ENCODE results near the gene SCMH1. TPM values are rescaled to one million over a fixed set of nuclear protein-coding genes. Genes with fewer than 3 reads are reported as not detected.
A peak's percentile ranks its signal among the peaks of the same experiment; 100 is the strongest.

Gene SCMH1
- polyA plus RNA-seq, 1 of the 3 experiments (the other 2 are of a cell fraction) = 38.5 TPM

- no peak for TF ChIP-seq RAD21 (IDR thresholded peaks at IDR 0.05; ENCODE audit: low read length)
- TF ChIP-seq, protein P1, sequence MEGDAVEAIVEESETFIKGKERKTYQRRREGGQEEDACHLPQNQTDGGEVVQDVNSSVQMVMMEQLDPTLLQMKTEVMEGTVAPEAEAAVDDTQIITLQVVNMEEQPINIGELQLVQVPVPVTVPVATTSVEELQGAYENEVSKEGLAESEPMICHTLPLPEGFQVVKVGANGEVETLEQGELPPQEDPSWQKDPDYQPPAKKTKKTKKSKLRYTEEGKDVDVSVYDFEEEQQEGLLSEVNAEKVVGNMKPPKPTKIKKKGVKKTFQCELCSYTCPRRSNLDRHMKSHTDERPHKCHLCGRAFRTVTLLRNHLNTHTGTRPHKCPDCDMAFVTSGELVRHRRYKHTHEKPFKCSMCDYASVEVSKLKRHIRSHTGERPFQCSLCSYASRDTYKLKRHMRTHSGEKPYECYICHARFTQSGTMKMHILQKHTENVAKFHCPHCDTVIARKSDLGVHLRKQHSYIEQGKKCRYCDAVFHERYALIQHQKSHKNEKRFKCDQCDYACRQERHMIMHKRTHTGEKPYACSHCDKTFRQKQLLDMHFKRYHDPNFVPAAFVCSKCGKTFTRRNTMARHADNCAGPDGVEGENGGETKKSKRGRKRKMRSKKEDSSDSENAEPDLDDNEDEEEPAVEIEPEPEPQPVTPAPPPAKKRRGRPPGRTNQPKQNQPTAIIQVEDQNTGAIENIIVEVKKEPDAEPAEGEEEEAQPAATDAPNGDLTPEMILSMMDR (IDR thresholded peaks at IDR 0.05) = no peak
- TF ChIP-seq GATA2 (CRISPR knock-in tag; IDR thresholded peaks at IDR 0.05) = no peak
- no peak for TF ChIP-seq EP300 (IDR thresholded peaks at IDR 0.05; ENCODE audit: borderline replicate concordance in 1 of 2, low read depth in 1 of 2, low read length in 1 of 2)
- no peak for TF ChIP-seq CHD2 (IDR thresholded peaks at IDR 0.05; ENCODE audit: low read length, partially characterized antibody)
- no peak for TF ChIP-seq RFX5 (IDR thresholded peaks at IDR 0.05; ENCODE audit: low read length)
- no peak for TF ChIP-seq TAF1 (IDR thresholded peaks at IDR 0.05; ENCODE audit: borderline replicate concordance, low read depth, low read length)
- no peak for TF ChIP-seq EZH2phosphoT487 (IDR thresholded peaks at IDR 0.05; ENCODE audit: borderline replicate concordance, low read depth)
- TF ChIP-seq, protein P2, sequence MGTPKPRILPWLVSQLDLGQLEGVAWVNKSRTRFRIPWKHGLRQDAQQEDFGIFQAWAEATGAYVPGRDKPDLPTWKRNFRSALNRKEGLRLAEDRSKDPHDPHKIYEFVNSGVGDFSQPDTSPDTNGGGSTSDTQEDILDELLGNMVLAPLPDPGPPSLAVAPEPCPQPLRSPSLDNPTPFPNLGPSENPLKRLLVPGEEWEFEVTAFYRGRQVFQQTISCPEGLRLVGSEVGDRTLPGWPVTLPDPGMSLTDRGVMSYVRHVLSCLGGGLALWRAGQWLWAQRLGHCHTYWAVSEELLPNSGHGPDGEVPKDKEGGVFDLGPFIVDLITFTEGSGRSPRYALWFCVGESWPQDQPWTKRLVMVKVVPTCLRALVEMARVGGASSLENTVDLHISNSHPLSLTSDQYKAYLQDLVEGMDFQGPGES (IDR thresholded peaks at IDR 0.05; ENCODE audit: low read depth, low read length) = no peak
- TF ChIP-seq RCOR1 (IDR thresholded peaks at IDR 0.05; ENCODE audit: low read length) = no peak
- TF ChIP-seq MAX (IDR thresholded peaks at IDR 0.05; ENCODE audit: low read depth) = no peak
Observed at GRCh38 chr1:40985161-40985560, 256.9 kb downstream of the SCMH1 start (continued).

DNA sequence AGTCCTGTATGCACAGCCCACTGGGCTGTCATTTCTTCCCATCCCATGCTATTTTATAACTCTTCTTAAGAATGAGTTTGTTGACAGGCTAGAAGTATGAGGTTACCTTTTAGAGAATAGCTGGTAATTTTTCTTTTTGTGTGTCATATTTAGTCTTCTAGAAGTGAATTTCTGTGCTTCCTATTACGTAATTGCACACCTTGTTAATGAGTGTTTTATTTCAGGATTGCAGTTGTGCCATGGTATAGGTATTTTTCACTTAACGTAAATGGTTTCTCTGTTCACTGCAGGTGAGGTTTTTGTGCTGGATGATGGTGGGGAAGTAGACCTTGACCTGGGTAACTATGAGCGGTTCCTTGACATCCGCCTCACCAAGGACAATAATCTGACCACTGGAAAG is 257.6 kb downstream of the SCMH1 start:
- H2AFZ ChIP-seq (ENCODE audit: low read depth) = no peak overlapping the region
- no peak overlapping the region for H3K9ac ChIP-seq
- no peak overlapping the region for H3K4me3 ChIP-seq (ENCODE audit: low read depth in 2 of 2, low read length in 1 of 2)
- peaks cover 18% of the 10 kb centered on the region for H3F3A ChIP-seq (replicated peaks; ENCODE audit: insufficient read depth)
- peak overlapping the region; percentile 35; the same call in 1 of the 2 replicates for H3K4me2 ChIP-seq
- POLR2A ChIA-PET = no interaction called here
- H3K36me3 ChIP-seq (replicated peaks in 1 of 2; ENCODE audit: control insufficient read depth in 1 of 2, insufficient read depth in 2 of 2, low read length in 1 of 2) = peaks cover 51 to 58% of the 10 kb centered on the region in 2 experiments
- peaks cover 87% of the 10 kb centered on the region for H3K79me2 ChIP-seq (ENCODE audit: insufficient read depth)
- no peaks in the 10 kb centered on the region for H3K9me3 ChIP-seq
- peaks cover 50% of the 10 kb centered on the region for H4K20me1 ChIP-seq (ENCODE audit: insufficient read depth)
- peak overlapping the region in 1 of 2 experiments; percentile 46; a peak in 1 of 4 replicates for H3K27ac ChIP-seq (ENCODE audit: low read depth in 2 of 2, low read length in 1 of 2)
- no peaks in the 10 kb centered on the region for H3K9me2 ChIP-seq
- CTCF ChIA-PET = interaction anchor here (0.7 to 2.0 kb wide), 2 partner anchors 13 to 38 kb away, joined by 3 to 6 read pairs; no protein-coding TSS in a partner anchor
- no peaks in the 10 kb centered on the region for H3K27me3 ChIP-seq (ENCODE audit: insufficient read depth)
- WGBS (ENCODE audit: low lambda C conversion rate) = 95% methylated on average over 4 of the region's 4 CpGs
- H3K4me1 ChIP-seq (ENCODE audit: control insufficient read depth in 1 of 2, insufficient read depth in 2 of 2, low read depth in 1 of 2, low read length in 1 of 2) = peaks cover 16 to 36% of the 10 kb centered on the region in 2 experiments
- DNase-seq = no peak
- TF ChIP-seq, protein P3, sequence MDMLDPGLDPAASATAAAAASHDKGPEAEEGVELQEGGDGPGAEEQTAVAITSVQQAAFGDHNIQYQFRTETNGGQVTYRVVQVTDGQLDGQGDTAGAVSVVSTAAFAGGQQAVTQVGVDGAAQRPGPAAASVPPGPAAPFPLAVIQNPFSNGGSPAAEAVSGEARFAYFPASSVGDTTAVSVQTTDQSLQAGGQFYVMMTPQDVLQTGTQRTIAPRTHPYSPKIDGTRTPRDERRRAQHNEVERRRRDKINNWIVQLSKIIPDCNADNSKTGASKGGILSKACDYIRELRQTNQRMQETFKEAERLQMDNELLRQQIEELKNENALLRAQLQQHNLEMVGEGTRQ (IDR thresholded peaks at IDR 0.05; ENCODE audit: borderline replicate concordance, low read depth, low read length) = no peak
- TF ChIP-seq EZH2phosphoT487 (IDR thresholded peaks at IDR 0.05; ENCODE audit: borderline replicate concordance, low read depth) = no peak
- no peak for TF ChIP-seq ELF1 (IDR thresholded peaks at IDR 0.05)
- TF ChIP-seq SMC3 (IDR thresholded peaks at IDR 0.05; ENCODE audit: low read depth, low read length) = no peak
- TF ChIP-seq MXI1 (IDR thresholded peaks at IDR 0.05; ENCODE audit: low read depth, low read length) = no peak
- no peak for TF ChIP-seq CHD2 (IDR thresholded peaks at IDR 0.05; ENCODE audit: low read length, partially characterized antibody)
- TF ChIP-seq EP300 (IDR thresholded peaks at IDR 0.05; ENCODE audit: borderline replicate concordance in 1 of 2, low read depth in 1 of 2, low read length in 1 of 2) = no peak
- no peak for TF ChIP-seq RCOR1 (IDR thresholded peaks at IDR 0.05; ENCODE audit: low read length)
- no peak for TF ChIP-seq MAX (IDR thresholded peaks at IDR 0.05; ENCODE audit: low read depth)
- TF ChIP-seq, protein P4, sequence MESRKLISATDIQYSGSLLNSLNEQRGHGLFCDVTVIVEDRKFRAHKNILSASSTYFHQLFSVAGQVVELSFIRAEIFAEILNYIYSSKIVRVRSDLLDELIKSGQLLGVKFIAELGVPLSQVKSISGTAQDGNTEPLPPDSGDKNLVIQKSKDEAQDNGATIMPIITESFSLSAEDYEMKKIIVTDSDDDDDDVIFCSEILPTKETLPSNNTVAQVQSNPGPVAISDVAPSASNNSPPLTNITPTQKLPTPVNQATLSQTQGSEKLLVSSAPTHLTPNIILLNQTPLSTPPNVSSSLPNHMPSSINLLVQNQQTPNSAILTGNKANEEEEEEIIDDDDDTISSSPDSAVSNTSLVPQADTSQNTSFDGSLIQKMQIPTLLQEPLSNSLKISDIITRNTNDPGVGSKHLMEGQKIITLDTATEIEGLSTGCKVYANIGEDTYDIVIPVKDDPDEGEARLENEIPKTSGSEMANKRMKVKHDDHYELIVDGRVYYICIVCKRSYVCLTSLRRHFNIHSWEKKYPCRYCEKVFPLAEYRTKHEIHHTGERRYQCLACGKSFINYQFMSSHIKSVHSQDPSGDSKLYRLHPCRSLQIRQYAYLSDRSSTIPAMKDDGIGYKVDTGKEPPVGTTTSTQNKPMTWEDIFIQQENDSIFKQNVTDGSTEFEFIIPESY (IDR thresholded peaks at IDR 0.05; ENCODE audit: borderline replicate concordance, low read depth) = no peak
- no peak for TF ChIP-seq FOXM1 (IDR thresholded peaks at IDR 0.05; ENCODE audit: low read depth)
- TF ChIP-seq JUND (IDR thresholded peaks at IDR 0.05) = no peak
- TF ChIP-seq, protein P5, sequence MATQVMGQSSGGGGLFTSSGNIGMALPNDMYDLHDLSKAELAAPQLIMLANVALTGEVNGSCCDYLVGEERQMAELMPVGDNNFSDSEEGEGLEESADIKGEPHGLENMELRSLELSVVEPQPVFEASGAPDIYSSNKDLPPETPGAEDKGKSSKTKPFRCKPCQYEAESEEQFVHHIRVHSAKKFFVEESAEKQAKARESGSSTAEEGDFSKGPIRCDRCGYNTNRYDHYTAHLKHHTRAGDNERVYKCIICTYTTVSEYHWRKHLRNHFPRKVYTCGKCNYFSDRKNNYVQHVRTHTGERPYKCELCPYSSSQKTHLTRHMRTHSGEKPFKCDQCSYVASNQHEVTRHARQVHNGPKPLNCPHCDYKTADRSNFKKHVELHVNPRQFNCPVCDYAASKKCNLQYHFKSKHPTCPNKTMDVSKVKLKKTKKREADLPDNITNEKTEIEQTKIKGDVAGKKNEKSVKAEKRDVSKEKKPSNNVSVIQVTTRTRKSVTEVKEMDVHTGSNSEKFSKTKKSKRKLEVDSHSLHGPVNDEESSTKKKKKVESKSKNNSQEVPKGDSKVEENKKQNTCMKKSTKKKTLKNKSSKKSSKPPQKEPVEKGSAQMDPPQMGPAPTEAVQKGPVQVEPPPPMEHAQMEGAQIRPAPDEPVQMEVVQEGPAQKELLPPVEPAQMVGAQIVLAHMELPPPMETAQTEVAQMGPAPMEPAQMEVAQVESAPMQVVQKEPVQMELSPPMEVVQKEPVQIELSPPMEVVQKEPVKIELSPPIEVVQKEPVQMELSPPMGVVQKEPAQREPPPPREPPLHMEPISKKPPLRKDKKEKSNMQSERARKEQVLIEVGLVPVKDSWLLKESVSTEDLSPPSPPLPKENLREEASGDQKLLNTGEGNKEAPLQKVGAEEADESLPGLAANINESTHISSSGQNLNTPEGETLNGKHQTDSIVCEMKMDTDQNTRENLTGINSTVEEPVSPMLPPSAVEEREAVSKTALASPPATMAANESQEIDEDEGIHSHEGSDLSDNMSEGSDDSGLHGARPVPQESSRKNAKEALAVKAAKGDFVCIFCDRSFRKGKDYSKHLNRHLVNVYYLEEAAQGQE (IDR thresholded peaks at IDR 0.05; ENCODE audit: low read depth, low read length) = no peak
- no peak for TF ChIP-seq TAF1 (IDR thresholded peaks at IDR 0.05; ENCODE audit: borderline replicate concordance, low read depth, low read length)

All from SK-N-SH (cell line).